ENCODE data around the gene ZDHHC8. TPM values are rescaled to one million over a fixed set of nuclear protein-coding genes. Genes with fewer than 3 reads are reported as not detected.

The ZDHHC8 gene
- polyA plus RNA-seq, 1 donor (not counting 4 experiments of a cell fraction or from before 2014, with no cell fraction given), result 16.0 TPM

DNA sequence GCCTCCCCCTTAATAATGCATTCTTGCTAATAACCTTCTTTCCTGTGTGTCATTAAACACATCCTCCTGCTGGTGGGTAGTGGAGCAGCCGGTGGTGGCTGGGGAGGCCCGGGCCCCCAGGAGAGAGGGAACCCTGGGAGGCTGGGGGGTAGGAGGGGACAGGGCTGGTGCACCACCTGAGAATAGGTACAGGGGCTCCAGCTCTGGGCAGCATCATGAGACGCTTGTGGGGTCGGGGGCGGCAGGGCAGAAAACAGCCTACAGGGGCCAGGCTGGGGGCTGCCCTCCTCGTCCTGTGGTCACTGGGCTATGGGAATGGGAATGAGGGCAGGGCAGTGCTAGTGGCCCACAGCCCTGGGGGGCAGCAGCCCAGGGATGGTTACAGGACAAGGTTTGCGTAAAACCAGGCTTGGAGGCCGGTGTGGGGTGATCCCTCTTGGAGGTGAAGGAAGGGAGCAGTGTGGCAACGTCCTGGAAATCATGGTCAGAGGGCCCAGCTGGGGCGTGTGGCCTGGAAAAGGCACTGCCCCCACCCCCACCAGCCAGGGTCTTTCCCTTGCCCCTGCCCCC lies 37.7 kb downstream of the ZDHHC8 start:
- no peak for TF ChIP-seq CTCF (optimal IDR thresholded peaks at IDR 0.05 in 1 of 3, IDR thresholded peaks at IDR 0.05 in 1 of 3, conservative IDR thresholded peaks at IDR 0.05 in 1 of 3; ENCODE audit: extremely low read depth in 1 of 3, insufficient read depth in 2 of 3, low read length in 3 of 3)
- no peak for TF ChIP-seq EZH2 (IDR thresholded peaks at IDR 0.05; ENCODE audit: low read length)
- dilution Hi-C loops (cut with MboI; ENCODE audit: extremely low pct_ligation_motif_present, low sequenced_read_pairs), result no loop called here
- Histone ChIP-seq H3K9me1 (ENCODE audit: control insufficient read depth, extremely low read depth, insufficient read depth, low read length) (no peaks in the 10 kb centered on the region), H3K36me3 (ENCODE audit: control insufficient read depth in 2 of 2, extremely low read depth in 1 of 2, insufficient read depth in 2 of 2, low read length in 2 of 2) (no peaks in the 10 kb centered on the region), H3K79me2 (ENCODE audit: control insufficient read depth, insufficient read depth, low read length) (no peaks in the 10 kb centered on the region), H3K9ac (ENCODE audit: control insufficient read depth, extremely low read depth, insufficient read depth, low read length) (no peak overlapping the region), H3K4me2 (ENCODE audit: control insufficient read depth, extremely low read depth, insufficient read depth, low read depth, low read length) (no peak overlapping the region), H3K4me3 (ENCODE audit: control insufficient read depth in 2 of 3, extremely low read depth in 1 of 3, insufficient read depth in 2 of 3, low read depth in 1 of 3, low read length in 3 of 3) (no peak overlapping the region), H3K27me3 (ENCODE audit: control insufficient read depth, extremely low read depth, insufficient read depth, low read length) (no peaks in the 10 kb centered on the region), H3K27ac (ENCODE audit: control insufficient read depth, insufficient read depth, low read length) (no peak overlapping the region), H4K20me1 (ENCODE audit: control insufficient read depth, extremely low read depth, insufficient read depth, low read length) (no peaks in the 10 kb centered on the region), H3K4me1 (ENCODE audit: control insufficient read depth, extremely low read depth, insufficient read depth, low read length) (no peaks in the 10 kb centered on the region), H2AFZ (ENCODE audit: control insufficient read depth, low read length) (no peak overlapping the region), H3K9me3 (ENCODE audit: control insufficient read depth, low read depth, low read length) (no peaks in the 10 kb centered on the region)
- DNase-seq (ENCODE audit: low read depth, low spot score) (no peak), FAIRE-seq (no peak)

GRCh38 chr22:20170170-20170569 lies 38.6 kb downstream of the ZDHHC8 start:
- dilution Hi-C loops (cut with MboI; ENCODE audit: extremely low pct_ligation_motif_present, low sequenced_read_pairs), result no loop called here
- H3K36me3 ChIP-seq (ENCODE audit: control insufficient read depth in 2 of 2, extremely low read depth in 1 of 2, insufficient read depth in 2 of 2, low read length in 2 of 2), result no peaks in the 10 kb centered on the region
- no peak overlapping the region for H3K4me2 ChIP-seq (ENCODE audit: control insufficient read depth, extremely low read depth, insufficient read depth, low read depth, low read length)
- H3K4me1 ChIP-seq (ENCODE audit: control insufficient read depth, extremely low read depth, insufficient read depth, low read length), result no peaks in the 10 kb centered on the region
- H2AFZ ChIP-seq (ENCODE audit: control insufficient read depth, low read length), result no peak overlapping the region
- no peak for DNase-seq (ENCODE audit: low read depth, low spot score)
- TF ChIP-seq EZH2 (IDR thresholded peaks at IDR 0.05; ENCODE audit: low read length) (no peak), CTCF (optimal IDR thresholded peaks at IDR 0.05 in 1 of 3, IDR thresholded peaks at IDR 0.05 in 1 of 3, conservative IDR thresholded peaks at IDR 0.05 in 1 of 3; ENCODE audit: extremely low read depth in 1 of 3, insufficient read depth in 2 of 3, low read length in 3 of 3) (no peak)
- H4K20me1 ChIP-seq (ENCODE audit: control insufficient read depth, extremely low read depth, insufficient read depth, low read length), result no peaks in the 10 kb centered on the region
- no peak overlapping the region for H3K4me3 ChIP-seq (ENCODE audit: control insufficient read depth in 2 of 3, extremely low read depth in 1 of 3, insufficient read depth in 2 of 3, low read depth in 1 of 3, low read length in 3 of 3)
- H3K9me1 ChIP-seq (ENCODE audit: control insufficient read depth, extremely low read depth, insufficient read depth, low read length), result no peaks in the 10 kb centered on the region
- no peak overlapping the region for H3K9ac ChIP-seq (ENCODE audit: control insufficient read depth, extremely low read depth, insufficient read depth, low read length)
- H3K27me3 ChIP-seq (ENCODE audit: control insufficient read depth, extremely low read depth, insufficient read depth, low read length), result peaks cover 5% of the 10 kb centered on the region
- H3K27ac ChIP-seq (ENCODE audit: control insufficient read depth, insufficient read depth, low read length), result no peak overlapping the region
- FAIRE-seq, result no peak
- no peaks in the 10 kb centered on the region for H3K9me3 ChIP-seq (ENCODE audit: control insufficient read depth, low read depth, low read length)
- H3K79me2 ChIP-seq (ENCODE audit: control insufficient read depth, insufficient read depth, low read length), result no peaks in the 10 kb centered on the region
